Endothelial cell (in vitro differentiated cells): Measurements from ENCODE around the gene BAHD1. TPM values are rescaled to one million over a fixed set of nuclear protein-coding genes. Genes with fewer than 3 reads are reported as not detected.
A peak's percentile ranks its signal among the peaks of the same experiment; 100 is the strongest.

Experiments used
- DNase-seq: peaks from one replicate; pipeline ENCODE4 v3.0.0; 2021; ENCODE audit warnings: low spot score
- H3K27ac Mint-ChIP-seq: one replicate; pipeline ENCODE4 v1.8.0; 2021; ENCODE audit warnings: mixed read lengths, inconsistent platforms; ENCODE audit not compliant: unreplicated experiment
- H3K27me3 Mint-ChIP-seq: one replicate; pipeline ENCODE4 v1.8.0; 2021; ENCODE audit warnings: mild to moderate bottlenecking, moderate library complexity, mixed read lengths, inconsistent platforms; ENCODE audit not compliant: unreplicated experiment
- H3K36me3 Mint-ChIP-seq: one replicate; pipeline ENCODE4 v1.8.0; 2021; ENCODE audit warnings: mild to moderate bottlenecking, low read depth, mixed read lengths, inconsistent platforms; ENCODE audit not compliant: unreplicated experiment
- H3K4me1 Mint-ChIP-seq: one replicate; pipeline ENCODE4 v1.8.0; 2021; ENCODE audit warnings: mild to moderate bottlenecking, mixed read lengths, inconsistent platforms; ENCODE audit not compliant: unreplicated experiment
- H3K4me3 Mint-ChIP-seq: one replicate; pipeline ENCODE4 v1.8.0; 2021; ENCODE audit warnings: mild to moderate bottlenecking, mixed read lengths, inconsistent platforms; ENCODE audit not compliant: unreplicated experiment
- H3K9me3 Mint-ChIP-seq: one replicate; pipeline ENCODE4 v1.8.0; 2021; ENCODE audit warnings: mixed read lengths, inconsistent platforms; ENCODE audit not compliant: unreplicated experiment
- CTCF ChIP-seq: fragments of 200-600 bp; sonication (generic); IDR thresholded peaks from one replicate; pipeline ENCODE4 v1.5.0; 2021; ENCODE audit warnings: antibody characterized with exemption; ENCODE audit not compliant: unreplicated experiment
- total RNA-seq: library from RNA; stranded (reverse); fragmentation: NEBNext Ultra II Directional; extraction: Animal tissue kit (Norgen Biotek cat#: 25700); gene quantifications from one replicate; pipeline ENCODE4 v1.2.1, GENCODE V29; 2021; ENCODE audit not compliant: unreplicated experiment

BAHD1 gene
- total RNA-seq, 1 donor from 2014 or later = 20.4 TPM

GRCh38 chr15:40399370-40399769, 41.4 kb upstream of the BAHD1 start:
- Mint-ChIP-seq H3K4me1 (peaks cover 5% of the 10 kb centered on the region), H3K9me3 (no peaks in the 10 kb centered on the region), H3K36me3 (no peaks in the 10 kb centered on the region), H3K27ac (no peak overlapping the region), H3K4me3 (no peak overlapping the region), H3K27me3 (peaks cover 6% of the 10 kb centered on the region)
- no peak for DNase-seq
- no peak for TF ChIP-seq CTCF

- peak; percentile 93 for DNase-seq
- Mint-ChIP-seq H3K27me3 (peaks cover 13% of the 10 kb centered on the region), H3K36me3 (peaks cover 18% of the 10 kb centered on the region), H3K4me3 (peak within 1 kb of the TSS; percentile 84), H3K4me1 (peaks cover 22% of the 10 kb centered on the region), H3K27ac (peak within 1 kb of the TSS; percentile 30), H3K9me3 (no peaks in the 10 kb centered on the region)
- no peak for TF ChIP-seq CTCF
These were observed 35.0 kb upstream of the BAHD1 start, which contains the start of gene IVD for GRCh38 chr15:40405501-40406381. TSS of gene IVD (plus strand) at chr15:40405795. CDS start at chr15:40405828, 33 bp downstream.

- H3K36me3 Mint-ChIP-seq = peaks cover 33% of the 10 kb centered on the region
- no peak overlapping the region for H3K27ac Mint-ChIP-seq
- H3K4me1 Mint-ChIP-seq = peaks cover 26% of the 10 kb centered on the region
- peak overlapping the region; percentile 37 for H3K4me3 Mint-ChIP-seq
- no peaks in the 10 kb centered on the region for H3K9me3 Mint-ChIP-seq
- H3K27me3 Mint-ChIP-seq = peaks cover 17% of the 10 kb centered on the region
- no peak for TF ChIP-seq CTCF
- DNase-seq = no peak
These were observed 33.3 kb upstream of the BAHD1 start for GRCh38 chr15:40407330-40407990.

- Mint-ChIP-seq H3K4me3 (no peak overlapping the region), H3K4me1 (peaks cover 26% of the 10 kb centered on the region), H3K9me3 (no peaks in the 10 kb centered on the region), H3K27me3 (peaks cover 18% of the 10 kb centered on the region), H3K36me3 (peaks cover 44% of the 10 kb centered on the region), H3K27ac (no peak overlapping the region)
- DNase-seq = no peak
- no peak for TF ChIP-seq CTCF
These were observed 31.4 kb upstream of the BAHD1 start for GRCh38 chr15:40409366-40409765.

- DNase-seq = no peak
- Mint-ChIP-seq H3K4me1 (peaks cover 19% of the 10 kb centered on the region), H3K4me3 (no peak overlapping the region), H3K27ac (peak overlapping the region; percentile 54), H3K36me3 (peaks cover 50% of the 10 kb centered on the region), H3K27me3 (peaks cover 17% of the 10 kb centered on the region), H3K9me3 (no peaks in the 10 kb centered on the region)
- no peak for TF ChIP-seq CTCF
These were observed 30.3 kb upstream of the BAHD1 start for GRCh38 chr15:40410476-40410875.
